GM19035 (cell line): ENCODE measurements around the gene TXNDC17.
"Not testable (repeated sequence)": the region's sequence is repeated elsewhere in the genome, so short reads cannot be mapped to it uniquely, and the experiment has no call there.

ENCODE experiments used
- ATAC-seq: cut with Tn5 transposase; IDR thresholded peaks from one replicate; pipeline ENCODE4 v1.9.1; 2021; ENCODE audit not compliant: unreplicated experiment

TXNDC17 gene

DNA sequence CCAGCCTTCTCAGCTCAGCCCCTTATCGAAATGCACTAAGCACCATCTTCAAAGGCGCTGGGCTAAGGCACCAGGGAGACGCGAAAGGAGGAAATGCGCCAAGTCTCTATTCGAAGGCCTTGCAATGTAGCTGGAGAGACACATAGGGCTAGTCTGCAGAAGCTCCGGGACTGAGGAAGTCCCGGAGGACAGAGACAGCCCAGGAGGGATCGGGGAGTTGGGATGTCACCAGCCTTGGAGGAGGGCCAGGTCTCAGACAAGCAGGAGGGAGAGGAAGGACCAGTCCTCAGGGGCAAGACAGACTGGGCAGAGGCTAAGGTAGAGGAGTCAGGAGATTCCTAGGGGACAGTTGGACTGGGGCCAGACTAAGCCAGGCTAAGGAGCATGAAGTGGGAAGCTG, 19.2 kb downstream of the TXNDC17 start:
- ATAC-seq: no peak

DNA sequence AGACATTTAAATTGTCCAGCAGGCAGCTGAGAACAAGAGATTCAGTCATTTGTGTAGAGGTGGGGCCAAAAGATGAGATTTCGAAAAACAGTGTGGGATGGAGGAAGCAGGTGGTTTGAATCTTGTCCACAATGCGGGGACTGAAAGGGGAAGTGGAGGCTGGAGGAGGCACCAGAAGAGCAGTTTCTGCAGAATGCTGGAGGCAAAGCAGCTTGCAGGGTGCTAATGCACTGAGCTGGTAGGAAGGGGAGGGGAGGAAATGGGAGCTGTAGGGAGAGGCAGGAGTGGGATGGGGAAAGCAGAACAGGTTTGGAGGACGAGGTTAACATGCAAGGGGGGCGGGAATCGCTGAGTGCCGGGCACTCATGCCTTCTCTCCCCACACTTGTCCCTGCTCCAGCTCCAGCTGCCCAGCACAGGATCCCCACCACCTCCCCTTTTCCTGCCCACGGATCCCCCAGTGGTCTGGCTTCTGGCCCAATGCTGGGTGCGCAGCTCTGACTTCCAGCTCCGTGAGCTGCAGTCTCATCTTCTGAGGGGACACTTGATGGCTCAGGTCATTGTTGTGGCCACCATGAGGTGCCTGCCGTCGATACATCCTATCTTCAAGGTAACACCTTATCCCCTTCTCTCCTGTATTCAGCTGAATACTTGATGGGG, 20.1 kb downstream of the TXNDC17 start:
- ATAC-seq: peak; percentile 73

DNA sequence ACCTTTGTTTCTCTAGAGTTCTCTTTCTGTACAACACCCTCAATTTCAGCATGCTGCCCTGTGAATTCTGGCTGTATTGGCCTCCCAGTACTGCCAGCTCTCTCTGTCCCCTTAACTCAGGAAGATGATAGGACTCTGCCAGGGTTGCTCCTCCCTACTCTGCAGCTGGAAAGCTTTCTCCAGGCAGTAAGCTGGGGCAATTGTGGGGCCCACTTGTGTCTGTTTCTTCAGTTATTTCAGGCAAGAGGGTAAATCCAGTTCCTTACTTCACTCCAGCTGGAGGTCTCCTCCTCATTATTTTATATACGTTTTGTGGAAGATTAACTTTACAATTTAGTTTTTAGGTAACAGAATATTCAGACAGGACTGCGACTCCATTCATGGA, 20.6 kb downstream of the TXNDC17 start:
- ATAC-seq: no peak

DNA sequence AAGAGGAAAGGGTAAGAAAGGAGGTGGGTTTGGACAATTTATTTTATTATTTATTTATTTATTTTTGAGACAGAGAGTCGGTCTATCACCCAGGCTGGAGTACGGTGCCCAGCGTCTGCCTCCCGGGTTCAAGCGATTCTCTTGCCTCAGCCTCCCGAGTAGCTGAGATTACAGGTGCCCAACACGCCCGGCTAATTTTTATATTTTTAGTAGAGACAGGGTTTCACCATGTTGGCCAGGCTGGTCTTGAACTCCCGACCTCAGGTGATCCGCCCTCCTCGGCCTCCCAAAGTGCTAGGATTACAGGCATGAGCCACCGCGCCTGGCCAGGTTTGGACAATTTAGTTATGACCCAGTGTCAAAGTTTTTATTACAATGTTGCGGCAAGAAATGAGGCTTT, 22.3 kb downstream of the TXNDC17 start:
- ATAC-seq: not testable (repeated sequence)

DNA sequence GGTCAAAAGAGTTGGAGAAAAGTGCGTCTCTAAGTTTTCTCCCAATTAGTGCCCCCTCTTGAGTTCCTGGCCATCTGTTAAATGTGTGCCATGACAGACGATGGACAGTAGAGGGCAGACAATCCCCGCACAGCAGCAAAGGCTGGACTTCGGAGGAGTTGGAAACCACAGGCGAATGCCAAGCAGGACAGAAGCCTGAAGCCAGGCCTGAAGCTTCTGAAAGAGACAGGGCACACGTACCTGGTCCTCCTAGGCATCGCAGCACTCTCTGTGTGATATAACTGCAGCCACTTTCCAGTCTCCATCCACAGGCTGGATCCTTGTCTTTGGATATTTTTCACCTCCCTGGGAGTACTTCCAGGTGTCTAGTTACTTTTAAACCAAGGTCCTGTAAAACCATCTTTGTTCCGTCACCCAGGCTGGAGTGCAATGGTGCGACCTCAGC, 25.2 kb downstream of the TXNDC17 start:
- ATAC-seq: no peak

DNA sequence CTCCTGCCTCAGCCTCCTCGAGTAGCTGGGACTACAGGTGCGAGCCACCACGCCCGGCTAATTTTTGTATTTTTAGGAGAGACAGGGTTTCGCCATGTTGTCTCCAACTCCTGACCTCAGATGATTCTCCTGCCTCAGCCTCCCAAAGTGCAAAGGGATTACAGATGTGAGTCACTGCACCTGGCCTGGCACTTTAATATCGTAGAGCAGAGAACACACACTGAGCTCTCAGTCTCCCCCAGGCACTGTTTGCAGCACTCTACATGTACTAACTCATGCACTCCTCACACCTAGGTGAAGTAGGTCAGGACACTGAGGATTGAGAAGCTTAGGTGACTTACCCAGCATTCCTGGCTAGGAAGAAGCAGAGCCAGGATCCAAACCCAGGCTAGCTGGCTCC, 25.7 kb downstream of the TXNDC17 start:
- no peak for ATAC-seq

DNA sequence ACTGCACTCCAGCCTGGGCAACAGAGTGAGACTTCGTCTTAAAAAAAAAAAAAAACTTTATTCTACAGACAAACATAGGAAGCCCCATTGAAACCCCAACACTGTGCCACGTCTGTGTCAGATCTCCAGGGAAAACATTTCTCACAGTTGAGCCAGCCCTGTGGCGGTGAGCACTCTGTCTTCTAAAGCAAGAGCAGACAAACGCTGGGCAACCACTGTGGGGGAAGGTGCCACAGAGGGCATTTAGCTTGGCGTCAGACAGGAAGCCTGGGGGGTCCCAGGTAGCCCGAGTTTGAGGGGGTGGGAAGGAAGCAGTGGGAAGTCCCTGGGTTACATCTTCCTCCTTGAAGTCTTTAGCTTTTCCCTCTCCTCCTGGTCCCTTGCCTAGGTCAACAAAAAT, 26.7 kb downstream of the TXNDC17 start:
- no peak for ATAC-seq

DNA sequence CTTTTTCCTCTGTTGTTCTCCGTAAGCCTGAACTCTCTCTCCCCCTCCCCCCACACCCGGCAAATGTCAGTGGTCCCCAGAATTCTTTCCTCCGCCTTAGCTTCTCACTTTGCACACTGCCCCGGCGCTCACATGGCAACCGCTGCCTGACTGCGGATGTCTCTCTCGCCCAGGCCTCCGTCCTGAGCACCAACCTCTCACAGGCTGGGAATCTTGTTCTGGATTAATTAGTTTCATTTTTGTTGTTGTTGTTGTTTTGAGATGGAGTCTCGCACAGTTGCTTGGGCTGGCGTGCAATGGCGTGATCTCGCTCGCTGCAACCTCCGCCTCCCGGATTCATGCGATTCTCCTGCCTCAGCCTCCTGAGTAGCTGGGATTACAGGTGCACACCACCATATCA, 27.4 kb downstream of the TXNDC17 start:
- ATAC-seq: no peak

DNA sequence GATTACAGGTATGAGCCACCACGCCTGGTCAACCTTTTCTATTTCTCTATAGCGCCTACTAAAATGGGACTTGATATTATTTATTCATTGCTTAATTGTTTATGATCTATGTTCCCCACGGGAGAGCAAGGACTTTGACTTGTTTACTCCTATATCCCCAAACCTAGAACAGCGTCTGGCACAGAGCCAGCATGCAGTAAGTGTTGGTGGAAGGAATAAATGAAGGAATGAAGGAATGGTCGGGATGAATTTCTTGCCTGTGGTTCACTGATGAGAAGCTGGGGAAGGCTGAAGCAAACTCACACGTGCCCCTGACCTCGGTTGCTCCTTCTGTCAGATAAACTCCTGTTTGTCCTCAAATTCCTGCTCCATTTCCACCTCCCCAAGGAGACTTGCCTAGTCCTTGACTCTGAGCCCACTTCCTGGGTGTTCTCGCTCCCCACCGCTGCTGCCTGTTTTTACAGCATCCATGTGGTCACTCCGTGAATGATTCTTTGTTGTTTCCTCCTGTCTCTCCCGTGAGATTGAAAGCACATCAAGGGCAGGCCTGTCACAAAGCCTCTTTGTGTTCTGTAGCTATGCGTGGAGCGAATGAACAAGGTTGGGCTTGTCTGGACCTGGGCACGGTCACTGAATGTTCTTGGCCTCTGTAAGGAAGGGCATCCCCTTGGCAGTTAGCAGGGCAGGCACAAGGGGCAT, 28.0 kb downstream of the TXNDC17 start:
- no peak for ATAC-seq

DNA sequence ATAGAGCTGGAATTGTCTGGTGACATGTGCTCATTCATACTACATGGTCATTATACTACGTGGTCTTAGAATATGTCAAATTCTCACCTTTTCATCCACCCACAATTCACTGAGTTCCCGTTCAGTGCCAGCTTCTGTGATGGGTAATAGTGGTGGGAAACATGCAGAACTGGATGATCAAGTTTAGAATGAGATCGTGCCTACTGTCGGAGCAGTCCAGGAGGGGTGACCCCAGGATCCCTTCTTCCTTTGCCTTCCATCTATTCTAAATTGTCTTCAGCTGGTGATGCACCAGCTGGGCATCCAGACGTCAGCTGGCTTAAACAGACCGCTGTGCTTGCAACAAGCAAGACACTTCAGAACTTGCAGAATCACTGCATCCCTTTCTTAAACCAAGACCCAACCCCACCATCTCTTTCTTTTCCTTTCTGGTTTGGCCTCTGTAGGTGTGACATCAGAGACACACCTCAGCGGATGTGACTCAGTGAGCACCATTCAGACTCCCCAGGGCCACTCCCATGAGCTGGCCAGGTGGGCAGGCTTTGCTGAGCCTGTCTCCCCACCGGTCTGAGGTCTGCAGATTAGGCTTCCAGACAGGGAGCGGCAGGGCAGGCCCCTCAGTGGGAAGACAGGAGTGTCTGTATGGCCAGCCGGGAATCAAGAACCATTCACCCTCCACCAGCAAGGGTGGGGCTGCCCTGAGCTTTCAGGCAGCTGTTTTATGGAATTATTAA, 28.8 kb downstream of the TXNDC17 start:
- no peak for ATAC-seq

DNA sequence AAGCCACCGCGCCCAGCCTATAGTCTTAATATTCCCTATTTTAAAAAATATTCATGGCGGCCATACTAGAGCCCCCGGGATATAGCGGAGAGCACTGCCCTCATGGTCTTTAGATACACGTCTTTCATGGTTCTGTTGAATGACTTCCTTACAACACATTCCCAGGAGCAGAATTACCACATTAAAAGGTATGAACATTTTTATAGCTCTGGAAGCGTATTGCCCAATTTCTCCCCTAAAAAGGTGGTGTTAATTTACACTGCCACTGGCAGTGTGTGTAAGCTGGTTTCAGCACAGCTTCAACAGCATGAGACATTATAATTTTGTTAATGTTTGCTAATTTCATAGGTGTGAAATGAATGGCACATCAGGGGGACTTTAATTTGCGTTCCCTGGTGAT, 29.7 kb downstream of the TXNDC17 start:
- ATAC-seq: no peak

DNA sequence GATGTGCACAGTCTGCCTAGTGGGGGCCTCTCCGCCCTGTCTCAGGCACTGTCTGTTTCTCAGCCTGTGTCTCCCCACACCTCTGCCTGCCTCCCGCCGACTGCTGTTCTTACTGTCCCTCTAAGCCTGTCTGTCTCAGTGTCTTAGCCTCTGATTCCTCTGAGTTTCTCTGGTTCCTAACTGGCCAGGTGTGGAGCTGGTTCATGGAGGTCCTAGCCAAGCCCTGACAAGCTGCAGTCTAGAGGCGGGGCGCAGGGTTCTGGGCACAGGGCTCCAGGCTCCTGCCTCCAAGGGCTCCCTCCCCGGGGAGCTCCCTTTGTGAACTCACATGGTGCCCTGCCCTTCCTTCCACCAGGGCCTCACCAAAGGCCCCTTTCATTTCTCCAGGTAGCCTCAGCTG, 30.1 kb downstream of the TXNDC17 start:
- ATAC-seq: no peak

DNA sequence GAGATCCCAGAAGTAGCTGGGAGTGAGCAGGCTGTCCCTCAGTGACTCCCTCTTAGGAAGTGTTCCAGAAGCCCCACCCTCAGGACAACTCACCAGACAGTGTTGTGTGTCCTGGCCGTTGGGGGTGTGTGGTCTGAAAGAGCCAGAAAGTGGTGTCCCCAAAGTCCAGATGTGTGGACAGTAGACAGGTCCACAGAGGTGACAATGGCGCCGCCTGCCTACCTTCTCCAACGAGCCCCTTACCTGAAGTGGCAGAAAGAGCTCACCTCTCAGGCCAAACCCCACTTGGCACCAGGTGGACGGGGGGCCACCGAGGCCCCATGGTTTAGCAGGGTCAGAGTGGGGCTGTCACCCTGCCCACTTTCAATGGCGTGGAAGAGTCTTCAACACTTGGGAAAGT, 30.6 kb downstream of the TXNDC17 start:
- no peak for ATAC-seq

DNA sequence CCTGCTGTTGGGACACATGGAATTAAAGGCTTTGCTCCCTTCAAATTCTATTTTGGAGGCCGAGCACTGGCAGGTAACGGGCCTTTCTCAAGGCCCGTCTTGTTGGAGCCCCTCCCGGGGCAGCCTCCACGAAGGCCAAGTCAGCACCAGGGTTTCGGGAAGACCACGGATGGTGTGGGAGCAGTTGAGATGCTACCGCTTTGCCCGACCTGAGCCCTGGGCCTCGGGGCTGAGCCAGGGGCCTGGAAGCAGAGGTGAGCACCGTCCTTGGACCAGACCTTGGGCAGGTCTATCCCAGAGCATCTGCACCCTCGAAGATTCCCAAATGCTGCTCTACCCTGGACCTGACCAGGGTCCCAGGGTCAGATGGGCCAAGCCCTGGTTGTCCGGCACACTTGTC, 33.7 kb downstream of the TXNDC17 start:
- ATAC-seq: no peak

DNA sequence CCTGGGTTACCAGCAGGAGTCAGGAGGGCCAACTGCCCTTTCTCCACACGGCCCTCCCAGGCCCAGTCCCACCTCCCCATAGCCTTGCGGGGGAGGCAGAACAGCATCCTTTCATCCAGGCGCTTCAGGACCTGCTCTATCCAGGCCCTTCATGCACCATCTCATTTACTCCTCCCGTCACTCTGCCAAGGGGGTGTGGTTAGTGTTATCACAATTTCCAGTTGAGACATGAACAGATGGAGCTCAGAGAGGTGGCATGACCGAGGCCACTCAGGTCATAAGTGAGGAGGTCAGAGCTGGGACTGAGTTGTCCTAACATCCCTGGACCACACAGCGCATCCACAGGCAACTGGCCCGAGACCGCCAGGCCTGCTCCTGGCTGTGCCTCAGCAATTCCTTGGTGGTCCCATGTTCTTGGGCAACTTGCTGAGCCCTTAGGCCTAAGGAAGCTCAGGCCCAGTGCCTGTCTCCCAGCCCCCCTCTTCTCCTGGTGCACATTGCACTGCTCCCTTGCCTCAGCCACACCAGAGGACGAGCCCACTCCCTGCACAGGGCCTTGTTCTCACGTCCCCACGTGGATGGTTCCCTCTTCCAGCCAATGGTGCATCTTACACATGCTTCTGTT, 34.5 kb downstream of the TXNDC17 start:
- ATAC-seq: no peak

DNA sequence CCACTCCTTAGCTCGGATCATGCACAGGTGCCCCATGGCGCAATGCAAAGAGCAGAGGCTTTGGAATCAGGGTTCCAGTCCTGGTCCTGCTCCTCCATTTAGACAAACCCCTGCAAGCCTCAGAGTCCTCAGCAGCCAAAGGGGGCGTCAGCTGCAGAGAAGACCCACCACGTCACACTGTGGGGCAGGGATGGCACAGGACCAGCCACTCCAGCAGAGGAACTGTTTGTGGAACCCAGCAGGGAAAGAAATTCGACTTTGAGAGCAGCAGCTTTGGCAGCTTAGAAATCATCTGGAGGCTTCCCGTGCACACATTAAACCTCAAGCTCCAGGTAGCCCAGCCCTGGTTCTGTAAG, 35.9 kb downstream of the TXNDC17 start:
- no peak for ATAC-seq

DNA sequence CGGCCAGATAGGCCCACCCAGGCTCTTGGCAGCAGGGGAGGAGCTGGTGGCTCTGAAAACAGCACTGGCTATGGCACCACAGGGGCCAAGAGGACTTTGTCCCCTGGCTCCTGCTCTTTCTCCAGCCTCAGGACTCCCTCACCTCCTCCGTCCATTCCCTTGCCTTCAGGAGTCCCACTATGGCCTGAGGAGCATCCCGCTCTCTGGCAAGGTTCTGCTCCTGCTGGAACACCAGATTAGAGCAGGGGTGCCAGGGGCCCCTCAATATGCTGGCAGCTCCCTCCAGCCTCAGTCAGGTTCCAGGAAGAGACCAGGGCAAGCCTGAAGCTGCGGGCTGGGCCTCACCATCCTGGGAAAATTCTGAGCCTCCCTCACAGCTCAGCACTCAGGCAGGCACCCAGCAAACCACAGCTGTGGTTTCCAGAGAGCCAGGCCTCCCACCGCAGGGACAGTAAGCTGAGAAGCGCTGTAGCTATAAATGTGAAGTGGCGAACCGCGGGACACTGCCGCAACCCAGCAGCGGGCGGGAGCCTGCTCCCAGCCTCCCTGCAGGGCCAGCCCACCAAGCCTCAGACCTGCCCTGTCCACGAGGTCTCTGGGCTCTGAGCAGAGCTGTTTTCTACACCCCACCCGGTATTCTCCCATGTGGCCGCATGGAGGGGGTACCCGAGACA, 36.4 kb downstream of the TXNDC17 start:
- no peak for ATAC-seq

DNA sequence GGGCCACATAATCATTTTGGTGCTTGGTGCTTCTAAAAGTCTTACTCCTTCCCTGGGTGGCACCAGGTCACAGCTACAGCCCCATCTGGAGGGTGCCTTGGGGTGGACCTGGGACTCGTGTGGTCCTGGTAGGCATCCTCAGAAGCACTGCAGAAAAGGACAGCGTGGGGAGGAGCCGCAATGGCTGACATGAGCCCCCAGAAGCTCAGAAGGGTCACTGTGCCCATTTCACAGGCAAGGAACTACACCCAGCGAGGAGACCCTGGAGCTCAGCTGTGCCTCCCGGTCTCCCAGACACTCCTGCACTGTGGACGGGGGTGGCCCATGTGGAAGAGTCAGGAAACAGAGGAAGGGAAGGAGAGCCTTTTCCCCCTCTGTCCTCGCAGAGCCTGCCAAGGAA, 37.1 kb downstream of the TXNDC17 start:
- no peak for ATAC-seq

DNA sequence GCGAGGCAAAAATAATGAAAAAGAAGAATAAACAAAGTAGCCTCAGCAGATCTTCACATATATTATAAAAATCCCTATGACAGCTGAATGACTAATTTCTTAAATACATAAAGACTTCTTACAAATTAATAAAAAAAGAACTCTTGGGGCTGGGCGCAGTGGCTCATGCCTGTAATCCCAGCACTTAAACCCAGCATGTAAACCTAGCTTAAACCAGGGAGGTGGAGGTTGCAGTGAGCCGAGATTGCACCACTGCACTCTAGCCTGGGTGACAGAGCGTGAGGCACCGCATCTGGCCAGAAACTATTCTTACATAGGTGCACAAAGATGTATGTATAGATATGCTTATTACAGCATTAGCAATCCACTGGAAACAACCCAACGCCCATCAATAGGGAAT, 38.4 kb downstream of the TXNDC17 start:
- no peak for ATAC-seq

DNA sequence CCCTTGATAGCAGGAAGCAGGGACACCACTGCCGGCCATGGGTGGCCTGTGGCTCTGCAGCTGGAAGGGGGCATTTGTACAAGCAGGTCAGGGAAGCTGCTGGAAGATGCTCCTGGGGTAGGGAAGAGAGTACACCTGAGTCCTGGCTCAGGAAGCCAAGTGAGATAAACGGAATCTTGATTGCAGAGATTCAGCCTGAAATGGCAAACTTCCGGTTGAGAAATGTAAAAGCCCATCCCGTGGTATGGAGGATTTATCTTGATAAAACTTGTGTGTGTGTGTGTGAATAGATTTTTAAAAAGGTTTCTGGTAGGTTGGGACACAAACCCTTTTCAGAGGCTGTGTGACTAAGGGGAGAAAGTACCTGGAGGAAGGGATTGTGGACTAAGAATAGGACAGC, 40.3 kb downstream of the TXNDC17 start:
- no peak for ATAC-seq

DNA sequence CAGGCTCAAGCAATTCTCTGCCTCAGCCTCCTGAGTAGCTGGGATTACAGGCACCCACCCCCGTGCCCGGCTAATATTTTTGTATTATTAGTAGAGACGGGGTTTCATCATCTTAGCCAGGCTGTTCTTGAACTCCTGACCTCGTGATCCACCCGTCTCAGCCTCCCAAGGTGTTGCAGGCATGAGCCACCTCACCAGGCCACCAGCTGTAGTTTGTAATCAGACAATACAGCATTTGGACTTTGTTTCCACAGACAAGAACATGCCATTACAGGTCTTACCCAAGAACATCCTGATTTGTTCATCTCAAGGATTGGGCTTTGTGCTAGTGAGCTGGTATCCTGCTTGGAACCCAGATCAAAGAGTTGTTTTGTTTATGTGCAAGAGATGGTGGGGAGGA, 40.8 kb downstream of the TXNDC17 start:
- no peak for ATAC-seq
